ENCODE results near the gene KANSL3. TPM values are rescaled to one million over a fixed set of nuclear protein-coding genes. Genes with fewer than 3 reads are reported as not detected.

Gene KANSL3
- total and polyA plus RNA-seq, 2 donors (not counting 3 experiments of a cell fraction or from before 2014, with no cell fraction given): 27.7 to 36.9 TPM

- BruUV-seq (replicated peaks): no TSS peak
- TF ChIP-seq FOS (IDR thresholded peaks at IDR 0.05; ENCODE audit: borderline replicate concordance, insufficient read depth, low read length) (no peak), JUN (IDR thresholded peaks at IDR 0.05; ENCODE audit: borderline replicate concordance, insufficient read depth, insufficient read length, low read depth) (no peak), MYC (IDR thresholded peaks at IDR 0.05; ENCODE audit: low read depth, low read length) (no peak), POLR2A (IDR thresholded peaks at IDR 0.05; ENCODE audit: low read depth, low read length) (no peak)
- Histone ChIP-seq H3K4me2 (ENCODE audit: insufficient read depth, low read length) (no peak overlapping the region), H3K4me3 (replicated peaks in 1 of 3; ENCODE audit: insufficient read depth in 1 of 3, low read depth in 1 of 3, low read length in 3 of 3) (no peak overlapping the region), H2AFZ (ENCODE audit: low read depth, low read length) (no peak overlapping the region), H3K9me3 (replicated peaks; ENCODE audit: control insufficient read depth, insufficient read depth, low read length) (no peaks in the 10 kb centered on the region), H4K20me1 (replicated peaks; ENCODE audit: control insufficient read depth, extremely low read depth, insufficient read depth, low read length) (no peaks in the 10 kb centered on the region), H3K9ac (replicated peaks; ENCODE audit: extremely low read depth, insufficient read depth, low read length) (no peak overlapping the region), H3K27me3 (ENCODE audit: control insufficient read depth in 2 of 2, insufficient read depth in 2 of 2, low read length in 2 of 2) (no peaks in the 10 kb centered on the region), H3K36me3 (ENCODE audit: control insufficient read depth in 2 of 2, extremely low read depth in 1 of 2, insufficient read depth in 2 of 2, low read length in 2 of 2) (peaks cover 5 to 42% of the 10 kb centered on the region in 2 experiments), H3K9me1 (replicated peaks; ENCODE audit: control insufficient read depth, extremely low read depth, insufficient read depth, low read length) (no peaks in the 10 kb centered on the region), H3K79me2 (ENCODE audit: control insufficient read depth, insufficient read depth, low read length) (peaks cover 8% of the 10 kb centered on the region), H3K4me1 (ENCODE audit: control insufficient read depth, extremely low read depth, insufficient read depth, low read length) (no peaks in the 10 kb centered on the region), H3K27ac (ENCODE audit: insufficient read depth, low read depth, low read length) (no peak overlapping the region)
- dilution Hi-C loops (cut with MboI; ENCODE audit: extremely low pct_ligation_motif_present, low sequenced_read_pairs): no loop called here
- ChIA-PET POLR2A (interaction anchor here (0.6 kb wide), 1 partner anchor 381 kb away, joined by 3 read pairs; no protein-coding TSS in a partner anchor), CTCF (interaction anchor here (0.7 to 11.6 kb wide), 5 partner anchors 9 to 213 kb away, joined by 3 to 130 read pairs (median 5); partner anchors contain the start of genes ARID5A and CNNM4)
- DNase-seq (ENCODE audit: low read depth, low spot score) (no peak), FAIRE-seq (no peak)
- intact Hi-C loops (cut with micrococcal nuclease): no loop called here
Observed at GRCh38 chr2:96547731-96548171, 90.4 kb downstream of the KANSL3 start.

GRCh38 chr2:96547203-96547641 is 90.9 kb downstream of the KANSL3 start:
- no peak for FAIRE-seq
- Histone ChIP-seq H2AFZ (ENCODE audit: low read depth, low read length) (no peak overlapping the region), H3K9me1 (replicated peaks; ENCODE audit: control insufficient read depth, extremely low read depth, insufficient read depth, low read length) (no peaks in the 10 kb centered on the region), H3K4me2 (ENCODE audit: insufficient read depth, low read length) (no peak overlapping the region), H3K79me2 (ENCODE audit: control insufficient read depth, insufficient read depth, low read length) (peaks cover 8% of the 10 kb centered on the region), H3K4me3 (replicated peaks in 1 of 3; ENCODE audit: insufficient read depth in 1 of 3, low read depth in 1 of 3, low read length in 3 of 3) (no peak overlapping the region), H3K9ac (replicated peaks; ENCODE audit: extremely low read depth, insufficient read depth, low read length) (no peak overlapping the region), H3K9me3 (replicated peaks; ENCODE audit: control insufficient read depth, insufficient read depth, low read length) (no peaks in the 10 kb centered on the region), H3K27me3 (ENCODE audit: control insufficient read depth in 2 of 2, insufficient read depth in 2 of 2, low read length in 2 of 2) (no peaks in the 10 kb centered on the region), H3K4me1 (ENCODE audit: control insufficient read depth, extremely low read depth, insufficient read depth, low read length) (no peaks in the 10 kb centered on the region), H3K36me3 (ENCODE audit: control insufficient read depth in 2 of 2, extremely low read depth in 1 of 2, insufficient read depth in 2 of 2, low read length in 2 of 2) (peaks cover 5 to 46% of the 10 kb centered on the region in 2 experiments), H4K20me1 (replicated peaks; ENCODE audit: control insufficient read depth, extremely low read depth, insufficient read depth, low read length) (no peaks in the 10 kb centered on the region), H3K27ac (ENCODE audit: insufficient read depth, low read depth, low read length) (no peak overlapping the region)
- no peak for TF ChIP-seq POLR2A (IDR thresholded peaks at IDR 0.05; ENCODE audit: low read depth, low read length)
- no peak for TF ChIP-seq MYC (IDR thresholded peaks at IDR 0.05; ENCODE audit: low read depth, low read length)
- TF ChIP-seq GATA2 (IDR thresholded peaks at IDR 0.05; ENCODE audit: insufficient read depth, insufficient read length, low read depth, low read length): no peak
- TF ChIP-seq EZH2 (IDR thresholded peaks at IDR 0.05; ENCODE audit: borderline replicate concordance, low read depth, low read length, severe bottlenecking): no peak
- no peak for TF ChIP-seq CTCF (IDR thresholded peaks at IDR 0.05; ENCODE audit: extremely low read depth in 1 of 2, insufficient read depth in 1 of 2, low read depth in 1 of 2, low read length in 2 of 2)
- TF ChIP-seq FOS (IDR thresholded peaks at IDR 0.05; ENCODE audit: borderline replicate concordance, insufficient read depth, low read length): no peak
- TF ChIP-seq POLR2AphosphoS5 (IDR thresholded peaks at IDR 0.05; ENCODE audit: insufficient read depth, low read depth, low read length): no peak
- no peak for TF ChIP-seq MAX (IDR thresholded peaks at IDR 0.05; ENCODE audit: insufficient read depth, insufficient read length)
- TF ChIP-seq JUN (IDR thresholded peaks at IDR 0.05; ENCODE audit: borderline replicate concordance, insufficient read depth, insufficient read length, low read depth): no peak
- intact Hi-C loops (cut with micrococcal nuclease) (no loop called here), dilution Hi-C loops (cut with MboI; ENCODE audit: extremely low pct_ligation_motif_present, low sequenced_read_pairs) (no loop called here)
- DNase-seq (ENCODE audit: low read depth, low spot score): no peak
- no TSS peak for BruUV-seq (replicated peaks)
- ChIA-PET CTCF (interaction anchor here (1.3 to 11.6 kb wide), 3 partner anchors 8 to 19 kb away, joined by 5 to 130 read pairs (median 5); partner anchors contain the start of gene ARID5A), POLR2A (no interaction called here)

Data from endothelial cell of umbilical vein (primary cell).